GM18498 (cell line): Measurements from ENCODE around the gene RPL18A.

Experiments
- ATAC-seq: cut with Tn5 transposase; IDR thresholded peaks from one replicate; pipeline ENCODE4 v1.9.1; 2021; ENCODE audit warnings: mild to moderate bottlenecking, moderate library complexity; ENCODE audit not compliant: unreplicated experiment

Gene RPL18A

GRCh38 chr19:17859533-17860330, at the start of gene RPL18A:
TSS of gene RPL18A (plus strand) at chr19:17859910. CDS start at chr19:17859957, 47 bp downstream.
- ATAC-seq, result peak; percentile 95

DNA sequence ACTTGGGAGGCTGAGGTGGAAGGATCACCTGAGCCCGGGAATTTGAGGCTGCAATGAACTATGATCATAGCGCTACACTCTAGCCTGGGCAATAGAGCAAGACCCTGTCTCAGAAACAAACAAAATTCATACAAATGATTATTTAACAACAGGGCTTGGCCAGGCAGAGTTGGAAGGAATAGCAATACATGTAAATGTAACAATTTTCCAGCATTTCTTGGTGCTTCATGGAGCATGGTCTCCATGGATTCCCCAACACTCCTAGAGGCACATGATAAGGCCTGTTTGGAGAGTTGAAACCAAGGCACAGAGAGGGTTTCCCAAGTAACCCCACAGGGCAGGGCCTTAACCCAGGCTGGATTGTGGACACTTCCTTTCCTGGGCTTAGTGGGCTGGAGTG, 48.6 kb upstream of the RPL18A start:
- ATAC-seq, result no peak

GRCh38 chr19:17811681-17812080, 48.0 kb upstream of the RPL18A start:
- ATAC-seq, result no peak

GRCh38 chr19:17812099-17812498, 47.6 kb upstream of the RPL18A start:
- ATAC-seq, result no peak

DNA sequence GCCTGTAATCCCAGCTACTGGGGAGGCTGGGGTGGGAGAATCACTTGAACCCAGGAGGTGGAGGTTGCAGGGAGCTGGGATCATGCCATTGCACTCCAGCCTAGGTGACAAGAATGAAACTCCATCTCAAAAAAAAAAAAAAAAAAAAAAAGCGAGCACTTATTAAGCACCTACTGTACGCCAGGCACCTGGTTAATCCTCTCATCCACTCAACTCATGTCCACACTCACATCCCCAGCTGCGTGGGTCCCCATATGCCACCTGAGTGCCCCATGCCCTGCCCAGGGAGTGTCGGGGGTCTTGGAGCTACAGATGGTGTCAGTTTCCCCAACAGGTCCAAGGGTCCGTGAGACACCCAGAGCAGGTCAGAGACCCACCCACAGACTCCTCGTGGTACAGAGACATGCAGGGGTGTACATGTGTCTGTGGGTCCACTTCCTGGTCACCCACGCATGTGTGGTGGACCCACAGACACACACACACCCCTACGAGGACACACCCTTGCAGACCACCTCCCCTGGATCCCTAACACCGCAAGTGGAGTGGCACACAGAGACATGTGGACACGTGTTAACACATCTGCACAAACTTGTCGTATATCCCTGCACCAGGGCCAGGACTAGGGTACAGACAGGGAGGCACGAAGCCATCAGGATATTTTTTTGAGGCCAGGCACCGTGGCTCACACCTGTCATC, 41.9 kb upstream of the RPL18A start:
- no peak for ATAC-seq

GRCh38 chr19:17821190-17821589, 38.5 kb upstream of the RPL18A start, which contains the start of gene INSL3:
TSS of gene INSL3 (minus strand) at chr19:17821519. CDS start at chr19:17821506, 13 bp downstream.
- no peak for ATAC-seq

GRCh38 chr19:17824339-17824738, 35.4 kb upstream of the RPL18A start:
- ATAC-seq, result no peak

GRCh38 chr19:17826508-17827056, 33.1 kb upstream of the RPL18A start:
- ATAC-seq, result no peak

DNA sequence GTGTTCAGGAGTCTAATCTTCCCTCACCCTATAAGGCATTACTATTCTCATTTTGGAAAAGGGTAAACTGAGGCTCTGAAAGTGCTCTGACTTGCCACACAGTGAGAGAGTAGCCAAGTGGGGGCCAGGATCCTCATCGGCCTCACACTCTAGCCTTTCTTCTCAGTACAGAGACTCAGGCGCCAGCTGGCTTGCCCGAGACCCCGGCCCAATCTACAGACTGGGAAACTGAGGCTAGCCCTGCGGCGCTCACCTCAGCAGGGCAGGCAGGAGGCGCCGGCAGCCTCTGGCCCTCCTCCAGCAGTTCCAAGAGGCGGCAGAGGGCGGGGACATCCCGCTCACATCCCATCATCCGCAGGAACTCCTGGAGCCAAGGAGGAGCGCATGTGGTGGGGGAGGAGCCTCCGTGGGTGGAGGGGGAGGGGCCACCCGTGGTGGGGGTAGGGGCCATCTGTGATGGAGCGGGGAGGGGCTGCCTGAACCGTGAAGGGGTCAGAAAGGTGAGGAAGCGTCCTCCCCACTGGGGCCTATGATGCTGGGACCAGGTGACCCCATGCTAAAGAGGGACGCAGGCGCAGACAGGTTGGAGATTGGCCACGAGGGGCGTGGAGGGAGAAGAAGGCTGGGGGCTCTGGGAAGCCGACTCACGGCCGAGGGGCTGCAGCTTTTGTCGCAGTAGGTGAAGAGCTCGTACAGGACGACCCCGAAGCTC, 29.7 kb upstream of the RPL18A start:
- no peak for ATAC-seq

DNA sequence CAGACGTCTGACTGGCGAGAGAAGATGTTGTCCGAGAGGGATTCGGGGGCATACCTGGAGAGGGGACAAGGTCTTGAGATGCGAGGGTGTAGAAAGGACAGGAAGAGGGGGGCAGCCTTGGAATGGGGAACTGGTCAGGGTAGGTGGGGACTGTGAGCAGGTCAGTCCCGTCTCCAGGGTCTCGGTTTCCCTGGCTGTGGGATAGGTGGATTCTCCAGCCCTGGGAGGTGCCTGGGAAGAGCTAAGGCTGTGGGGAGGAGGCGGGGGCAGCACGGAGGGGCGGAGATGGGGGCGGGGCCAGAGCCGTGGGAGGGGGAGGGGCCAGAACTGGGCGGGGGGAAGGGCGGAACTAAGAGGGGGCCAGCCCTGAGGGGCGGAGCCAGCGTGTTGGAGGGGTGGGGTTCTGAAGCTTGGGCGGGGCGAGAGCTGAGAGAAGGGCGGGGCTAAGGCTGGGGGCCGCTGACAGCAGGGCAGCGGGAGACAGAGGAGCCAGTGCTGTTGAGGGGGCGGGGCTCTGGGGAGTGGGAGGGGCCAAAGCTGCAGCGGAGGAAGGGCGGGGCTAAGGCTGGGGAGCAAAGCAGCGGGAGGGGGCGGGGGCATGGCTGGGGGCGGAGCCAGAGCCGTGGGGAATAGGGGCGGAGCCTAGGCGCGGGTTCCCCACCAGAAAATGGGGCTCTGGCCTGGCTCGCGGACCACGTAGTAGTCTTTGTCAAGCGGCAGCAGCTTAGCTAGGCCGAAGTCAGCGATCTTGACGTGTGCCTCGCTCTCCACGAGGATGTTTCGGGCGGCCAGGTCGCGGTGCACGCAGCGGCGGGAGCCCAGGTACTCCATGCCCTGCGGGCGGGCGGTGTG, 28.9 kb upstream of the RPL18A start:
- no peak for ATAC-seq

DNA sequence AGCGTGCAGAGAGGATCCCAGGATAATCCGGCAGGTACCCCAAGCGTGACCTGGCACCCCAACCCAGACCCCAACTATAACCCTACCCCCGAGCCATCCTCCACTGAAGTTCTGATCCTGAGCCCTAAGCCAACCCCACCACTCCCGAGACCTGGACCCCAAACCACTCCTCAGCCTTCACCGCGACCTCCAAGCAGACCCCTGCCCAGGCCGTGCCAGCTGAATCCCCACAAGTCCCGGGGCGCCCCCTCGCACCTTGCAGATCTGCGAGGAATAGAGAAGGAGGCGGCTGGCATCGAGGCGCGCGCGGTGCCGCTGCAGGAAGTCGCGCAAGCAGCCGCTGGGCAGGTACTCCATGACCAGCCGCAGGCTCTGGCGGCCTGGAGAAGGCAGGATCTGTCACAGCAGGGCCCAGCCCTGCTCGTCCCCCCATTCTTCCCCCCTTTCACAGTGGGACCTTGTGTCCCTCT, 28.3 kb upstream of the RPL18A start:
- ATAC-seq, result no peak

- no peak for ATAC-seq
These were observed 27.1 kb upstream of the RPL18A start for GRCh38 chr19:17832443-17833208.

- no peak for ATAC-seq
These were observed 25.1 kb upstream of the RPL18A start for GRCh38 chr19:17834350-17835181.

GRCh38 chr19:17835182-17836006, 24.3 kb upstream of the RPL18A start:
- no peak for ATAC-seq

- ATAC-seq, result no peak
These were observed 23.2 kb upstream of the RPL18A start for GRCh38 chr19:17836530-17836929.

- no peak for ATAC-seq
These were observed 21.7 kb upstream of the RPL18A start for GRCh38 chr19:17837972-17838371.

GRCh38 chr19:17840019-17840418, 19.7 kb upstream of the RPL18A start:
- no peak for ATAC-seq

DNA sequence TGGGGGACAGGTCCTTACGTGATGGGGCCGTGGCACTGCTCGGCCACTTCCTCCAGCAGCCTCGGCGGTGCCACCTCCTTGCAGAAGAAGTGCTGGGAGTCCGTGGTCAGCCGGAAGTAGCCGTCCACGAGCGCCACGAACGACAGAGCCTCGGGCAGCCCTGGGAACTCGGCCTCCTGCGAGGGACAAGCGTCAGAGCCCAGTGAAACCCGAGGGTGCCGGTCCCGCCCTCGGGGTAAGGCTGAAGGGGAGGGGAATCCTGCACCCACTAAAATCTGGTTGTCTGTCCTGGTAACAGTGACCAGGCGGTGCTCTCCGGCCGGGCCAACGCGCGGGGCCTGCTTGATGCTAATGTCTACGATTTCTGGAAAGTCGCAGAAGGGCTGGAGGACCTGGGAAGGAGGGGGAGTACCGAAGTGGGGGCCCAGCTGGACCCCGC, 18.3 kb upstream of the RPL18A start:
- ATAC-seq, result no peak
